HepG2 (cell line): ENCODE data around the gene ABHD4. TPM values are rescaled to one million over a fixed set of nuclear protein-coding genes. Genes with fewer than 3 reads are reported as not detected.

Experiments used
- ATAC-seq: fragments of 200-7000 bp; cut with Tn5 transposase; 3 replicates; pipeline ENCODE4 v1.9.1; 2020; ENCODE audit warnings: mild to moderate bottlenecking, moderate library complexity
- BruUV-seq: library from RNA; stranded (reverse); fragments of 400-500 nt; replicated peaks from 2 replicates; lab custom pipeline; 2021; lab: Mats Ljungman, UMichigan
- CTCF ChIA-PET: fragments of 300-600 bp; formaldehyde crosslinking; extraction: SDS; loops from one replicate; lab custom pipeline; 2021; ENCODE audit warnings: low total read pairs, inconsistent platforms, low intra/inter-chr PET ratio; lab: Yijun Ruan, JAX
- POLR2A ChIA-PET: fragments of 350-600 bp; sonication (Branson Sonifier 250); formaldehyde crosslinking; loops from one replicate; lab custom pipeline; 2020; ENCODE audit warnings: antibody characterized with exemption, inconsistent platforms; lab: Yijun Ruan, JAX
- DNase-seq: peaks from one replicate; pipeline ENCODE4 v3.0.0-alpha.2; 2015; ENCODE audit warnings: low spot score
- FAIRE-seq: peaks from 3 replicates; lab custom pipeline; 2011; peaks lifted over from hg19 to GRCh38; lab: Jason Lieb, UNC
- H2AFZ ChIP-seq: one replicate; pipeline ENCODE4 v1.6.1; 2011; ENCODE audit warnings: low read length, inconsistent platforms
- H3K27ac ChIP-seq: fragments of 300-600 bp; 3 replicates; pipeline ENCODE4 v1.8.0; 2011; ENCODE audit warnings: mixed run types, mild to moderate bottlenecking, mixed read lengths, low read length, inconsistent platforms; ENCODE audit not compliant: insufficient read depth; ENCODE audit errors: extremely low read length
- H3K27me3 ChIP-seq, 2 experiments: fragments of 200-600 bp in 1 of 2; 2 replicates in 1 of 2; 3 replicates in 1 of 2; pipeline versions ENCODE4 v1.6.0 to v1.8.0; 2011; ENCODE audit warnings: low read length in 2 of 2, mild to moderate bottlenecking in 2 of 2, moderate library complexity in 2 of 2, inconsistent platforms in 1 of 2; ENCODE audit not compliant: insufficient read depth in 2 of 2, control insufficient read depth in 1 of 2
- H3K36me3 ChIP-seq, 2 experiments: fragments of 200-600 bp in 1 of 2; replicated peaks in 1 of 2; 2 replicates in 1 of 2; 3 replicates in 1 of 2; pipeline versions ENCODE4 v1.5.1 to v1.8.0; 2011; ENCODE audit warnings: low read length in 2 of 2, inconsistent platforms in 1 of 2; ENCODE audit not compliant: insufficient read depth in 2 of 2, control insufficient read depth in 1 of 2
- H3K4me1 ChIP-seq: 2 replicates; pipeline ENCODE4 v1.5.1; 2012; ENCODE audit warnings: low read length, inconsistent platforms; ENCODE audit not compliant: insufficient read depth
- H3K4me2 ChIP-seq: 2 replicates; pipeline ENCODE4 v1.6.0; 2011; ENCODE audit warnings: low read depth, low read length, inconsistent platforms
- H3K4me3 ChIP-seq, 3 experiments: fragments of 200-600 bp in 1 of 3; sonication (generic), shearing (Covaris generic) in 1 of 3; replicated peaks in 1 of 3; 2 replicates each; pipeline ENCODE4 v1.5.1; 2011 to 2016; ENCODE audit warnings: low read length in 3 of 3, inconsistent platforms in 2 of 3, low read depth in 2 of 3, mild to moderate bottlenecking in 2 of 3, control low read depth in 1 of 3, mixed read lengths in 1 of 3; ENCODE audit not compliant: insufficient read depth in 1 of 3
- H3K79me2 ChIP-seq: one replicate; pipeline ENCODE4 v1.6.1; 2011; ENCODE audit warnings: low read length, inconsistent platforms; ENCODE audit not compliant: insufficient read depth
- H3K9ac ChIP-seq: 2 replicates; pipeline ENCODE4 v1.6.0; 2011; ENCODE audit warnings: mild to moderate bottlenecking, low read depth, low read length, inconsistent platforms; ENCODE audit not compliant: insufficient read depth
- H3K9me3 ChIP-seq: 2 replicates; pipeline ENCODE4 v1.5.1; 2012; ENCODE audit warnings: mild to moderate bottlenecking, low read length
- H4K20me1 ChIP-seq: 2 replicates; pipeline ENCODE4 v1.6.0; 2011; ENCODE audit warnings: inconsistent platforms, mild to moderate bottlenecking, low read length, moderate library complexity; ENCODE audit not compliant: insufficient read depth
- CEBPG ChIP-seq: IDR thresholded peaks from 2 replicates; pipeline ENCODE4 v1.6.1; 2016
- FOXO4 ChIP-seq: sonication (generic); formaldehyde crosslinking; conservative IDR thresholded peaks from 2 replicates; pipeline ENCODE4 v1.8.1; 2023; ENCODE audit warnings: missing genetic modification reagents
- GRHL1 ChIP-seq: sonication (generic); formaldehyde crosslinking; conservative IDR thresholded peaks from 2 replicates; pipeline ENCODE4 v1.8.0; 2022; ENCODE audit warnings: missing genetic modification reagents
- KDM2A ChIP-seq: sonication (generic); formaldehyde crosslinking; IDR thresholded peaks from 2 replicates; pipeline ENCODE4 v1.4.0; 2020; ENCODE audit warnings: low read depth, missing genetic modification reagents, borderline replicate concordance
- KDM3A ChIP-seq: IDR thresholded peaks from 2 replicates; pipeline ENCODE4 v1.6.1; 2018; ENCODE audit warnings: low read depth, missing compliant biosample characterization
- RAD21 ChIP-seq: fragments of 450-650 bp; formaldehyde crosslinking; IDR thresholded peaks from 2 replicates; pipeline ENCODE4 v1.5.0; 2020; ENCODE audit warnings: mild to moderate bottlenecking
- RBM39 ChIP-seq: fragments of 200-400 bp; formaldehyde crosslinking; IDR thresholded peaks from one replicate; pipeline ENCODE4 v1.6.1; 2018; ENCODE audit warnings: antibody characterized with exemption, mild to moderate bottlenecking, low read depth, low read length; ENCODE audit not compliant: poor library complexity, severe bottlenecking
- SMC3 ChIP-seq: IDR thresholded peaks from 2 replicates; pipeline ENCODE4 v1.6.1; 2011; ENCODE audit warnings: low read length, improper control_type of control experiment
- SNAPC5 ChIP-seq: sonication (generic); formaldehyde crosslinking; IDR thresholded peaks from 2 replicates; pipeline ENCODE4 v1.8.1; 2023; ENCODE audit warnings: mild to moderate bottlenecking, missing genetic modification reagents, borderline replicate concordance
- TBX2 ChIP-seq: sonication (generic); formaldehyde crosslinking; IDR thresholded peaks from 2 replicates; pipeline ENCODE4 v1.5.0; 2020; ENCODE audit warnings: missing genetic modification reagents, mild to moderate bottlenecking, borderline replicate concordance
- TBX3 ChIP-seq: fragments of 450-650 bp; IDR thresholded peaks from 2 replicates; pipeline ENCODE4 v1.6.1; 2017; ENCODE audit warnings: antibody characterized with exemption, mild to moderate bottlenecking, inconsistent platforms, borderline replicate concordance
- ZBTB38 ChIP-seq: sonication (generic); formaldehyde crosslinking; IDR thresholded peaks from 2 replicates; pipeline ENCODE4 v1.5.1; 2020; ENCODE audit warnings: mild to moderate bottlenecking, missing genetic modification reagents
- ZFY ChIP-seq: sonication (generic); formaldehyde crosslinking; IDR thresholded peaks from 2 replicates; pipeline ENCODE4 v1.4.0; 2020; ENCODE audit warnings: missing genetic modification reagents
- ZNF24 ChIP-seq: fragments of 450-650 bp; IDR thresholded peaks from 2 replicates; pipeline ENCODE4 v1.6.1; 2017; ENCODE audit warnings: antibody characterized with exemption, mild to moderate bottlenecking
- ZNF34 ChIP-seq: sonication (generic); formaldehyde crosslinking; IDR thresholded peaks from 2 replicates; pipeline ENCODE4 v1.4.0; 2020; ENCODE audit warnings: mild to moderate bottlenecking, missing genetic modification reagents, borderline replicate concordance
- ZNF746 ChIP-seq: sonication (generic); formaldehyde crosslinking; IDR thresholded peaks from 2 replicates; pipeline ENCODE4 v1.8.0; 2022; ENCODE audit warnings: mild to moderate bottlenecking, missing genetic modification reagents
- ZNF747 ChIP-seq: sonication (generic); formaldehyde crosslinking; IDR thresholded peaks from 2 replicates; pipeline ENCODE4 v1.8.1; 2023; ENCODE audit warnings: missing genetic modification reagents, mild to moderate bottlenecking, borderline replicate concordance
- ZNF772 ChIP-seq: sonication (generic); formaldehyde crosslinking; IDR thresholded peaks from 2 replicates; pipeline ENCODE4 v1.5.0; 2020; ENCODE audit warnings: mild to moderate bottlenecking, missing genetic modification reagents
- ZNF800 ChIP-seq: sonication (generic); formaldehyde crosslinking; IDR thresholded peaks from 2 replicates; pipeline ENCODE4 v1.4.0; 2020; ENCODE audit warnings: missing genetic modification reagents
- WGBS: methylation state at CpG from one replicate; pipeline ENCODE4 v1.1.6; 2017; ENCODE audit warnings: low lambda C conversion rate; 5-methylcytosine and 5-hydroxymethylcytosine counted together
- in situ Hi-C: cut with HindIII; loops from 2 replicates; pipeline ENCODE4 v1.10.0; 2017; ENCODE audit warnings: low pct_unique_long_range_greater_than_20kb; ENCODE audit not compliant: extremely low pct_ligation_motif_present
- intact Hi-C: fragments of 100-400 bp; cut with micrococcal nuclease; formaldehyde crosslinking; loops from one replicate; pipeline ENCODE4 v1.10.0; 2022; ENCODE audit not compliant: unreplicated experiment
- polyA plus RNA-seq, 8 experiments: library from polyadenylated mRNA; depleted of rRNA in 3 of 8; stranded (reverse) in 7 of 8; unstranded in 1 of 8; fragments of >200 nt; fragmentation: Illumina TruSeq in 4 of 8; extraction: Trizol in 4 of 8; gene quantifications; 2 replicates each; pipeline versions ENCODE4 v1.2.1 to v1.2.3, GENCODE V29; 2011 to 2016; ENCODE audit warnings: low read depth in 4 of 8, missing spikeins in 1 of 8, mixed read lengths in 1 of 8; ENCODE audit not compliant: insufficient read depth in 1 of 8
- total RNA-seq, 5 experiments: library from RNA; depleted of rRNA; stranded (reverse); fragments of >200 nt; fragmentation: Illumina TruSeq; extraction: Trizol; gene quantifications; 2 replicates each; pipeline ENCODE4 v1.2.3, GENCODE V29; 2016; ENCODE audit warnings: low read depth in 1 of 5

The ABHD4 gene
- total and polyA plus RNA-seq, 2 of the 13 experiments (the other 11 are each of a cell fraction or from before 2014, with no cell fraction given) = 16.1 to 47.5 TPM

- H3K36me3 ChIP-seq = no peaks in the 10 kb centered on the region
- peaks cover 9 to 42% of the 10 kb centered on the region in 2 experiments; a peak in 4 of 5 replicates for H3K27me3 ChIP-seq
- H3K4me1 ChIP-seq = peaks cover 63% of the 10 kb centered on the region
- no peak overlapping the region for H3K27ac ChIP-seq
- ATAC-seq (peak; percentile 70), FAIRE-seq (peak; percentile 78), DNase-seq (peak; percentile 74)
- peak overlapping the region; percentile 80 for H3K4me2 ChIP-seq
- H3K9me3 ChIP-seq = no peaks in the 10 kb centered on the region
- ChIA-PET POLR2A (interaction anchor here (1.4 to 1.5 kb wide), 2 partner anchors 32 to 372 kb away, joined by 3 read pairs; partner anchors contain the start of genes DAD1 and PRMT5), CTCF (interaction anchor here (0.6 to 7.7 kb wide), 36 partner anchors 12 to 563 kb away, joined by 3 to 200 read pairs (median 8); partner anchors contain the start of genes ABHD4, AJUBA, CDH24 and DAD1)
- peak overlapping the region; percentile 40 for H3K9ac ChIP-seq
- H4K20me1 ChIP-seq = no peaks in the 10 kb centered on the region
- H3K79me2 ChIP-seq = no peaks in the 10 kb centered on the region
- H3K4me3 ChIP-seq = peak overlapping the region; percentile 27 to 66 (median 28); a peak in 4 of 6 replicates
- intact Hi-C loops = loop anchor here (1.0 to 5.0 kb wide), 12 partner anchors 13 to 501 kb away; partner anchors contain the start of genes DAD1 and OR6J1
- in situ Hi-C loops = loop anchor here (5.0 kb wide), 3 partner anchors 95 to 495 kb away; no protein-coding TSS in a partner anchor
- no TSS peak for BruUV-seq
- WGBS = 7% methylated on average over 27 of the region's 28 CpGs
- peak overlapping the region; percentile 58 for H2AFZ ChIP-seq
- no peak for TF ChIP-seq GRHL1 (CRISPR knock-in tag)
- peak; percentile 99 for TF ChIP-seq KDM3A (CRISPR knock-in tag)
- TF ChIP-seq RAD21 (CRISPR knock-in tag) = peak; percentile 100
- peak; percentile 81 for TF ChIP-seq TBX2 (CRISPR knock-in tag)
- TF ChIP-seq ZNF746 (CRISPR knock-in tag) = 0 out of 2 replicates have a peak, but pooled peaks have one; percentile 69
- peak; percentile 91 for TF ChIP-seq RBM39
- 0 out of 2 replicates have a peak, but pooled peaks have one; percentile 40 for TF ChIP-seq CEBPG
- TF ChIP-seq ZNF772 (CRISPR knock-in tag) = peak; percentile 69; the same call in 1 of the 2 replicates
- no peak for TF ChIP-seq SNAPC5 (CRISPR knock-in tag)
- 0 out of 2 replicates have a peak, but pooled peaks have one; percentile 49 for TF ChIP-seq ZNF800 (CRISPR knock-in tag)
- peak; percentile 94 for TF ChIP-seq KDM2A
- TF ChIP-seq FOXO4 (CRISPR knock-in tag) = no peak
- TF ChIP-seq TBX3 = no peak
- peak; percentile 92 for TF ChIP-seq SMC3
- TF ChIP-seq ZBTB38 (CRISPR knock-in tag) = peak; percentile 43; the same call in 1 of the 2 replicates
- TF ChIP-seq ZNF34 (CRISPR knock-in tag) = peak; percentile 57; the same call in 1 of the 2 replicates
- peak; percentile 63 for TF ChIP-seq ZFY (CRISPR knock-in tag)
- 0 out of 2 replicates have a peak, but pooled peaks have one; percentile 61 for TF ChIP-seq ZNF747 (CRISPR knock-in tag)
- TF ChIP-seq ZNF24 = 0 out of 2 replicates have a peak, but pooled peaks have one; percentile 56
Observed at GRCh38 chr14:22556990-22557623, 41.0 kb upstream of the ABHD4 start.
